ENCODE data around the gene PSD2. TPM values are rescaled to one million over a fixed set of nuclear protein-coding genes. Genes with fewer than 3 reads are reported as not detected.

Gene PSD2
- 0.10 TPM in 1 of 2 replicates, not detected in the other for total RNA-seq (2014; rRNA removed; shearing (Covaris generic))
- 0.08 and 0.17 TPM in 2 replicates for polyA plus RNA-seq (2016; fragmentation: Nextera tagmentation; extraction: Ambion mirVana)
- long read RNA-seq: 0 reads

- H3K9me3 Mint-ChIP-seq: no peaks in the 10 kb centered on the region; the same call in 1 of the 3 replicates
Observed at GRCh38 chr5:139795074-139796001, at the start of gene PSD2. TSS of gene PSD2 (plus strand) at chr5:139795808. CDS start at chr5:139809441, 13,633 bp downstream.

More at GRCh38 chr5:139795074-139796001, at the start of gene PSD2:
- DNase-seq (ENCODE audit: low spot score) (peak; percentile 83), ATAC-seq (peak; percentile 36)
- peaks cover 79% of the 10 kb centered on the region for H3K27me3 ChIP-seq (ENCODE audit: insufficient read depth)
- Mint-ChIP-seq H3K4me3 (peak within 1 kb of the TSS; percentile 73), H3K27ac (no peak within 1 kb of the TSS), H3K36me3 (ENCODE audit: low read depth) (no peaks in the 10 kb centered on the region; the same call in 2 of the 3 replicates), H3K27me3 (ENCODE audit: insufficient read depth, low read depth, poor library complexity) (peaks cover 65% of the 10 kb centered on the region), H3K4me1 (peaks cover 9% of the 10 kb centered on the region)
- H3K9me2 ChIP-seq (ENCODE audit: insufficient read depth): no peaks in the 10 kb centered on the region
- H4K20me1 ChIP-seq (replicated peaks; ENCODE audit: insufficient read depth): no peaks in the 10 kb centered on the region; the same call in 1 of the 2 replicates
- H3K4me3 ChIP-seq: peak within 1 kb of the TSS; percentile 78
- no peaks in the 10 kb centered on the region for H3F3A ChIP-seq (replicated peaks; ENCODE audit: low read depth)
- H3K4me2 ChIP-seq: peak within 1 kb of the TSS; percentile 91
- peaks cover 6% of the 10 kb centered on the region; the same call in 1 of the 2 replicates for H3K4me1 ChIP-seq (ENCODE audit: insufficient read depth)
- H2AFZ ChIP-seq: peak within 1 kb of the TSS; percentile 97
- H3K79me2 ChIP-seq (replicated peaks; ENCODE audit: insufficient read depth): no peaks in the 10 kb centered on the region
- no peaks in the 10 kb centered on the region for H3K36me3 ChIP-seq (ENCODE audit: insufficient read depth)
- H3K27ac ChIP-seq (ENCODE audit: low read depth): no peak within 1 kb of the TSS
- TF ChIP-seq REST (IDR thresholded peaks at IDR 0.05; ENCODE audit: unreplicated experiment): no peak
- TF ChIP-seq NANOG (IDR thresholded peaks at IDR 0.05; ENCODE audit: borderline replicate concordance): no peak
- no peak for TF ChIP-seq ZNF462 (CRISPR knock-in tag; IDR thresholded peaks at IDR 0.05)
- TF ChIP-seq POLR2AphosphoS5 (IDR thresholded peaks at IDR 0.05; ENCODE audit: low read depth): no peak
- TF ChIP-seq STAT1 (IDR thresholded peaks at IDR 0.05; ENCODE audit: unreplicated experiment): no peak
- TF ChIP-seq ZNF331 (CRISPR knock-in tag; IDR thresholded peaks at IDR 0.05; ENCODE audit: low read depth): no peak
- TF ChIP-seq CTCF (conservative IDR thresholded peaks at IDR 0.05; ENCODE audit: low read depth in 2 of 2): no peak
- no peak for TF ChIP-seq EZH2phosphoT487 (IDR thresholded peaks at IDR 0.05; ENCODE audit: unreplicated experiment)
- TF ChIP-seq ETS1 (IDR thresholded peaks at IDR 0.05): no peak
- no peak for TF ChIP-seq ZNF114 (CRISPR knock-in tag; IDR thresholded peaks at IDR 0.05)
- no peak for TF ChIP-seq CREB1 (CRISPR knock-in tag; IDR thresholded peaks at IDR 0.05; ENCODE audit: low read depth)
- no peak for TF ChIP-seq EZH2 (IDR thresholded peaks at IDR 0.05; ENCODE audit: low read depth, unreplicated experiment)
- no peak for TF ChIP-seq JUNB (IDR thresholded peaks at IDR 0.05; ENCODE audit: unreplicated experiment)
